Right ventricle myocardium inferior (tissue), 1 donor: ENCODE results near the gene AFG1L. TPM values are rescaled to one million over a fixed set of nuclear protein-coding genes. Genes with fewer than 3 reads are reported as not detected.
"Not testable (repeated sequence)": the region's sequence is repeated elsewhere in the genome, so short reads cannot be mapped to it uniquely, and the experiment has no call there.

ENCODE experiments used
- ATAC-seq: fragments of 200-7000 bp; cut with Tn5 transposase; one replicate; pipeline ENCODE4 v1.9.1; 2020; ENCODE audit warnings: mild to moderate bottlenecking, moderate library complexity
- DNase-seq: peaks from one replicate; pipeline ENCODE4 v3.0.0; 2021; ENCODE audit errors: missing footprints
- intact Hi-C: fragments of 100-400 bp; cut with DNase I; formaldehyde crosslinking; loops from one replicate; pipeline ENCODE4 v1.11.0; 2022
- total RNA-seq: library from RNA; stranded (reverse); fragmentation: NEBNext Ultra II Directional; extraction: Animal tissue kit (Norgen Biotek cat#: 25700); gene quantifications from one replicate; pipeline ENCODE4 v1.2.1, GENCODE V29; 2021
- donor health status: DM: no; HTN: yes; CAD: no; lungs with severe emphysema.

Gene AFG1L
- total RNA-seq, 1 donor from 2014 or later, result 15.7 TPM

- intact Hi-C loops, result no loop called here
- no peak for DNase-seq
- ATAC-seq, result no peak
These were observed 73.7 kb downstream of the AFG1L start for GRCh38 chr6:108368431-108369030.

GRCh38 chr6:108380876-108381275, 86.0 kb downstream of the AFG1L start:
- no peak for DNase-seq
- intact Hi-C loops, result no loop called here
- no peak for ATAC-seq

GRCh38 chr6:108383981-108384380, 89.1 kb downstream of the AFG1L start:
- DNase-seq, result no peak
- ATAC-seq, result no peak
- intact Hi-C loops, result no loop called here

GRCh38 chr6:108389190-108389589, 94.3 kb downstream of the AFG1L start:
- DNase-seq, intact Hi-C loops, ATAC-seq: not testable (repeated sequence)

GRCh38 chr6:108395297-108395696, 100.4 kb downstream of the AFG1L start:
- ATAC-seq (no peak), DNase-seq (no peak)
- intact Hi-C loops, result no loop called here

- no peak for DNase-seq
- ATAC-seq, result no peak
- intact Hi-C loops, result no loop called here
These were observed 108.4 kb downstream of the AFG1L start for GRCh38 chr6:108403236-108403635.

GRCh38 chr6:108406943-108407342, 112.1 kb downstream of the AFG1L start:
- intact Hi-C loops, result no loop called here
- ATAC-seq (no peak), DNase-seq (no peak)

GRCh38 chr6:108407904-108408827, 113.3 kb downstream of the AFG1L start:
- intact Hi-C loops, result no loop called here
- DNase-seq, result no peak
- peak; percentile 67 for ATAC-seq

- intact Hi-C loops, result no loop called here
- DNase-seq, result no peak
- no peak for ATAC-seq
These were observed 114.0 kb downstream of the AFG1L start for GRCh38 chr6:108408861-108409260.

GRCh38 chr6:108416047-108416833, 121.4 kb downstream of the AFG1L start:
- DNase-seq, ATAC-seq, intact Hi-C loops: not testable (repeated sequence)

GRCh38 chr6:108417027-108417426, 122.2 kb downstream of the AFG1L start:
- no peak for ATAC-seq
- no peak for DNase-seq
- intact Hi-C loops, result no loop called here

- DNase-seq (no peak), ATAC-seq (no peak)
- intact Hi-C loops, result no loop called here
These were observed 124.6 kb downstream of the AFG1L start for GRCh38 chr6:108419474-108419873.

- ATAC-seq, result no peak
- DNase-seq, result no peak
- intact Hi-C loops, result no loop called here
These were observed 125.2 kb downstream of the AFG1L start for GRCh38 chr6:108419934-108420609.

- intact Hi-C loops, result no loop called here
- DNase-seq (no peak), ATAC-seq (no peak)
These were observed 126.5 kb downstream of the AFG1L start for GRCh38 chr6:108421366-108421765.

- intact Hi-C loops, result no loop called here
- ATAC-seq, result no peak
- no peak for DNase-seq
These were observed 129.3 kb downstream of the AFG1L start for GRCh38 chr6:108423982-108424705.

GRCh38 chr6:108425428-108425827, 130.6 kb downstream of the AFG1L start:
- intact Hi-C loops, result no loop called here
- DNase-seq, result no peak
- ATAC-seq, result no peak

- ATAC-seq (no peak), DNase-seq (no peak)
- intact Hi-C loops, result no loop called here
These were observed 137.3 kb downstream of the AFG1L start for GRCh38 chr6:108432143-108432542.

GRCh38 chr6:108432792-108433191, 137.9 kb downstream of the AFG1L start:
- DNase-seq (no peak), ATAC-seq (no peak)
- intact Hi-C loops, result no loop called here
